Activated CD4-positive, CD25-positive, alpha-beta regulatory T cell (primary cell): ENCODE measurements around the gene EPS8L3.
"Not testable (repeated sequence)": the region's sequence is repeated elsewhere in the genome, so short reads cannot be mapped to it uniquely, and the experiment has no call there.

Experiments used
- DNase-seq, 4 experiments: peaks; one replicate each; lab custom pipeline; 2025; lab: John Stamatoyannopoulos, UW

The EPS8L3 gene

DNA sequence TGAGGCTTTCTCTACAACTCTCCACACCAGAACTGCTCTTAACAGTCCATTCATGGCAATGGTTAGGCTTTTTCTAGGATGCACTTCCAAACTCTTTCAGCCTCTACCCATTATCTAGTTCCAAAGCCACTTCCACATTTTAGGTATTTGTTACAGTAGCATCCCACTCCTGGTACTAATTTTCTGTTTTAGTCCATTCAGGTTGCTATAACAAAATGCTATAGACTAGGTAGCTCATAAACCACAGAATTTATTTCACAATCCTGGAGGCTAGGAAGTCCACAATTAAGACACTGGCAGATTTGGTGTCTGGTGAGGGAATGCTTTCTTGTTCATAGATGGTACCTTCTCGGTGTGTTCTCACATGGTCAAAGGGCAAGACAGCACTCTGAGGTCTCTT is 17.3 kb upstream of the EPS8L3 start:
- DNase-seq = no peak

GRCh38 chr1:109777980-109778625 is 14.4 kb upstream of the EPS8L3 start:
- no peak for DNase-seq

DNA sequence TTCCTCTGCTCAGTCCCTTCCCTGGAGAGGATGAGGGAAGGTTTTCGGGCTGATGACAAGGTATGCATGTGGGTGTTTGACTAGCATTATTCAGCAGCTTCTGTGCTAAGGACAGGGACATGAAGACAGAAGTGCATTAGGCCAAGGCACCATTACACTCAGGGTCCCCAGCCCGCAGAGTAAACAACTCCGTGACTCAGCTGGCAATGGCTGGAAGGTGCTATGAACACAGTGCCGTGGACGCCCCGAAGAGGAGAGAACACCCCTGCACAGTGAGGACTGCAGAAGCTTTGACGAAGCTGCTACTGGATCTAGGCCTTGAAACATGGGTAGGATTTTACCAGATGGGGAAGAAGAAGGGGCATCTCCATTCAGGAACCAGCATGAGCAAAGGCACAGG is 13.7 kb upstream of the EPS8L3 start:
- DNase-seq = no peak

DNA sequence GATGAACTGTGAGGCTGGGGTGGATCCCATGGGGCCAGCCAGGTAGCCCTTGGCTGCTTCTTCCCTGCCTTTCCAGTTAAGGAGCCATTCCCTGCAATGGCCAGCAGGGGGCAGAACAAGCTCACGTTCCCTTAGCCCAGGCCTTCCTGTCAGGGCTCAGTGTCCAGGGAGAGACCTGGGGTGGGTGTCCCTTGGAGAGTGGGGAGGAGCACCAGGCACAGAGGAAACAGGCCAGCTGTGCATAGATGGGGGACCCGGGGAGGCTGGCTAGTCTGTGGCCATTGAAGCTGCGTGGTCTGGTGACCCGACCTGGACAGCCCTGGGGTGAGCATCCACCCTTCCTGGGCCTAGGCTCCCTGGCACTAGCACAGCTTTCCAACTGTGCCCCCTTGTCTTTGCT is 13.2 kb upstream of the EPS8L3 start:
- peak; percentile 37 to 66 (median 57) for DNase-seq

DNA sequence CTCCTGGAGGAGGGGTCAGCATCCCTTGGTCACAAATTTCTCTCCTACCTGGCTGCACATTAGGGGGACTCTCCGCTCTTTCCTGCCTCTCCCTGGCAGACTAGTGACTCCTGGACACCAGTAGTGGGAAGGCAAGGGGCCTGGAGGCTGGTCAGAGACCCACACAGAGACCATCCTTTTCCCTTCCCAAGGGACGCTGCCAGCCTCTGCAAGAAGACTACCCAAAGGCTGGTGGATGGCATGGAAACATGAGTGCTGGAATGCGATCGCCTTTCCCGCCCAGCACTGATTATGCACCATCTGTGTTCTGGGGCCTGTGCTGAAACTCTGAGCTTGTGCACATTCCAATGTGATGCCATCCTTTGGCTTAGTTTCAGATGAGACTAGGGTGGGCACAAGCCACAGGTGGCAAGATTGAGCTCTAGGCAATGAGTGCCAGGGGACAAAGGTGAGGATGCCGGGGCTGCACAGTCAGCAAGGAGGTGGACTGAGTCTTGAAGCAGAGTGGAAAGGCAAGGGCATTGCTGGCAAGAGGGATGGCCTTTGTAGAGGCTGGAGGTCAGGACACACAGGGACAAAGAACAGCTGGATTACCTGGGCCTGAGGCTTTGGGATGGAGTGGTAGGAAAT is 12.6 kb upstream of the EPS8L3 start:
- DNase-seq = no peak

DNA sequence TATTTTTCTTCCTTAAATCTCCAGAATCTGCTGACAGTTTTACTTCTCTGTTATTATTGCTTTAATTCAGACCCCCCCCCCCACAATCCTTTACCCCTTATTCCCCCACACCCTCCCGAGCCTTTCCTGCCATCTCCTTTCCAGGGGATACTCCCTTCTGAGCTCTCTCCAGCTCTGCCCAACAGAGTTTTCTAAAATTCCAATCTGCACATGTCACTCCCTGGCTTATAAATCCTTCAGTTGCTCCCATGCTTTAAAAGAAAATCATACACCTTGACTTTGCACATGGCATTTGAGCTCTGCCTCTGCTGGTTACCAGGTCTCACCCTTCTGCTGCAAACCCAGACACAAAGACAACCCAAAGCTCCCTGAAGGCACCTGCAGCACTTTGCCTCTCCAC is 11.7 kb upstream of the EPS8L3 start:
- DNase-seq = no peak

- no peak for DNase-seq
Observed at GRCh38 chr1:109773900-109774485, 10.3 kb upstream of the EPS8L3 start.

- peak in 3 of 4 experiments; percentile 42 to 56 (median 47) for DNase-seq
Observed at GRCh38 chr1:109773203-109773899, 9.6 kb upstream of the EPS8L3 start.

DNA sequence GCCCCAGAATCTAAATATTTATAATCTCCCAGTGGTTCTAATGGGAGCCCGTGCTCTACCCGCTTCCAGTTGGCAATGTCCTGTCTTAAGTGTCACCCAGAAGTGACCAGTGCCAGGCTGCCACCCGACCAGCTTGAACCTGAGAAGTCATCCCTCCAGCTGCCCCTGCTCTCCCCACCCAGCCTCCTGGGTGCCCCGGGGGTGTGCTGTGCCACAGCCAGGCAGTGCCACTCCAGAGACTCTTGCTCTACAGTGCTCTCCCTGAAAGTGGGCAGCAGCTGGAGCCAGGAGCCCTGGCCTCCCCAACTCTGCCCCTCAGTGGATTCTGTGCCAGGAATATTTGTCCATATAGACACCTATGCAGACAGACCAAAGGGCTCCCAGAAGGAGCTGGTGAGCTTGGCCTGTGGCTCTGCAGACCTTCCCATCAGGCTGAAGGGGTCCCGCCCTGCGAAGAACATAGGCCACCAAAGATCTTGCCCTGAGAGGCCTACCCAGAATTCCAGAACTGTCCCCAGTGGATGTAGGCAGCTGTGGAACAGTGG is 9.0 kb upstream of the EPS8L3 start:
- no peak for DNase-seq

DNA sequence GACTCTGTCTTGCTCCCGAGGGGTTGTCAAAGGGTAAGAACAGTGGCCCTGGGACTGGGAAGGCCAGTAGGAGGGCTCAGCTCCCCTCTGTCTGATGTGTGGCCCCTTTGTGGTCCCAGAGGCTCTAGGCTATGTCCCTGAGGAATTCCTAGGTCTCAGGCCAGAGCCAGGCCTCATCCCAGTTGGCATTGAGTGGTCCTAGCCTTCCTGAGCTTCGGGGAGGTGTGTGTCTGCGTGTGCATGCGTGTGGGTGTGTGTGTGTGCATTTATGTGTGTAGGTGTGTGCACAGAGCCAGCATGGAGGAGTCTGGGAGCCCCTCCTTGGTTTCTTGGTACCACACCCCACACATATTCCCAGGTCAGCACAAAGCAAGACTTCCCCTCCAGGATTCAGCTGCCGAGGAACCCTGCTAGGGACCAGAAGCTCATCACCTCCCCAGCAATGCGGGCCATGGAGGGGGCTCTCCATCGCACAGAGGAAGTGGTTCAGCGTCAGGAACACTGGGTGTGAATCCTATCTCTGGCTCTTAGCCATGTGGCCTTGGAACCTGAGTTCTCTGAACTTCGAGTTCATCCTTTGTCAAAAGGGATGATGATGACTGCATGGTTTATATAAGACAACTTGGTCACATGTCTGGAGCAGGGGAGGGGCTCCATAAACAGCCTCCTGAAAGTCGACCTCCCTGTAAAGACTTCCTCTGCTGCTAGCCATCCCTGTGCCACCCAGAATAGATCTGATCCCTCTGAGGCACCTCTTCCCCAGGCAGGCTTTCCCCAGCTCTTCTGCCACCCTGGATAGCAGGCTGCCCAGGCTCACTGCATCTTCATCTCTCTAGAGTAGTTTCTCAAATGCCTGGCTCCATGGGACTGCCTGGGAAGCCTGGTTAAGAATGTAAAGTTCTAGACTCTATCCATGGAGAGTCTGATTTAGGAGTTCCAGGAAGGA is 8.3 kb upstream of the EPS8L3 start:
- DNase-seq = no peak

DNA sequence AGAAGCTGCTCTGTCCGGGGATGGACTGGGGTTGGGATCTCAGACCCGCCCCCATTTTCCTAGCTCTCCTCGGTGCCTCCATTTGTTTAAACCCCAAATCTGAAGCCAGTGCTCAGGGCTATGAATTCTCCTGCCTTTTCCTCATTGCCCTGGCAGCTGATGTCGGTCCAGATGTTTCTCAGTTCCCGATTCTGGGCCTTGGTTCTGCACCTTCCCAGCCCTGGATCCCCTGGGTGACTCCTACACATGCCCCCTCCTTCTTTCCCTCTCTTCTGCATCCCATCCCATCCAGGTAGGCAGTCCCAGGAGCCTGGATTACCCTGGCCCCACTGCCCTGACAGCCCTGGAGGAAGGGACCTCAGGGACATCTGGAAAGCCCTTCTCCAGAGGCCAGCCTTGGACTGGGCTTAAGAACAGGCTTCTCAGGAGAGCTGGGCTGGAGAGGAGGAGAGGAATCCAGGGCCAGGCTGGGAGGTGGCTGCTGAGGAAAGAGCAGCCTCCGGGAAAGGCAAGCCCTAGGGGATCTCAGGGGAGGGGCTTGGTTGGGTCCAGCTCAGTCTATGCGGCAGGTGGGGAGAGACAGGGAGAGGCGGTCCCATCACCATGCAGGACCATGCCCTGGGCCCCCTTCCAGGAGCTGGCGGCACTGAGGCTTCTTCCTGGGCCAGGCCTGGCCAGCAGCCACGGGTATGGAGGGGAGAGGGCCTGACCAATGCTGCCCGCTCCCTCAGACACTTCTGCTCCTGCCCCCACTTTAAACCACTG is 6.8 kb upstream of the EPS8L3 start:
- no peak for DNase-seq

GRCh38 chr1:109769330-109770078 is 5.8 kb upstream of the EPS8L3 start:
- DNase-seq = no peak

DNA sequence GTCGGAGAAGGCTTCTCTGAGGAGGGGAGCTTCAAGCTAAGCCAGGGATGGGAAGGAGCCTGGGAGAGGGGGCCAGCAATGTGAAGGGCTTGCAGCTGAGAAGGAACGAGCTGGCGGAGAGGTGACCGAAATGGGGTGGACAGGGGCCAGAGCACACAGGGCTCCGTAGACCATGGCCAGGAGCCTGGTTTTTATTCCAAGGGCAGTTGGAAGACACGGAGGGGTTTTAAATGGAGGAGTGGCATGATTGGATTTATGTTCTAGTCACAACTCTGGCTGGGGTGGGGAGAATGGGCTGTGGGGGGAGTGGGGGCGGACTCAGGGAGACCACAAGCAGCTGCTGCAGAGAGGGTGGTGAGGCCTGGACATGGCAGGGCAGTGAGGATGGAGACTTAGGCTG is 5.1 kb upstream of the EPS8L3 start:
- no peak for DNase-seq

DNA sequence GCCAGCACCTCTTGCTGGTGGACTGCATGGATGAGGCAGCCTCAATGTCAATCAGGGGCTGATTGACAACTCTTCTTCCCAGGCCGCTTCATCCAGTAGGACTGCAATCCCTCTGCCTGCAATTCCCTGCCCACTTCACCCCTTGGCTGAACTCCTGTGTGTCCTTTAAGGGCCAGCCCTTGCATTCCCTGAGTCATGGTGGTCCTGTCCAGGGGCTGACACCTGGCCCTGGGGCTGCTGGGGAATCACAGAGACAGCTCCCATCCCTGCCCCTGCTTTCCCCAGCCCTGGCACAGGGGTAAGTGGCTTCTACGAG is 4.6 kb upstream of the EPS8L3 start:
- no peak for DNase-seq

DNA sequence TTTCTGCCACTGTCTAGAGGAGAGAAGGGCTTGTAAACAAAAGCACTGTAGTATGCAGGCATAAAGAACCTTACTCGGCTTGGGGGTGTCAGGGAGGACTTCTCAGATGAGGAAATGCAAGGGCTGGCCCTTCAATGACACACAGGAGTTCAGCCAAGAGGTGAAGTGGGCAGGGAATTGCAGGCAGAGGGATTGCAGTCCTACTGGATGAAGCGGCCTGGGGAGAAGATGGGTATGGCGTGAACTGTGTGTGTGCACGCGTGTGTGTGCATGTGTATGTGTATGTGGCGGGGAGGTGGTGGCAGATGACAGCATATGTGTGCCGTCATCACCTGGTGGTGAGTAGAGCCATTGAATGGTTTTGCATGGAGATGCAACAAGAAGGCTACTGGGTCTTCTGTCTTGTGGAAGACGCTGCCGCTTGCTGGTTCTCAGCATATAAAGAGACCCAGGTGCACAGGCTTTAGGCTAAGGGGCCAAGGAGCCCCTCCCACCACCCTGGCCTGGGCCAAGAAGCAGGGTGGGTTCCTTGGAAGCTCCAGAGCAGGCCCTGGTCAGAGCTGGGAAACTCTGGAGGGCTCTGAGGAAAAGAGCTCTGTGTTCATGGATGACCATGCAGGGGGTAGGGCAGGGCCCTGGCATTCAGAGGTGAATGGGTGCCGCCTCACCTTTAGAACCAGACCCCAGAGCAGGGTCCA is 4.1 kb upstream of the EPS8L3 start:
- no peak for DNase-seq

DNA sequence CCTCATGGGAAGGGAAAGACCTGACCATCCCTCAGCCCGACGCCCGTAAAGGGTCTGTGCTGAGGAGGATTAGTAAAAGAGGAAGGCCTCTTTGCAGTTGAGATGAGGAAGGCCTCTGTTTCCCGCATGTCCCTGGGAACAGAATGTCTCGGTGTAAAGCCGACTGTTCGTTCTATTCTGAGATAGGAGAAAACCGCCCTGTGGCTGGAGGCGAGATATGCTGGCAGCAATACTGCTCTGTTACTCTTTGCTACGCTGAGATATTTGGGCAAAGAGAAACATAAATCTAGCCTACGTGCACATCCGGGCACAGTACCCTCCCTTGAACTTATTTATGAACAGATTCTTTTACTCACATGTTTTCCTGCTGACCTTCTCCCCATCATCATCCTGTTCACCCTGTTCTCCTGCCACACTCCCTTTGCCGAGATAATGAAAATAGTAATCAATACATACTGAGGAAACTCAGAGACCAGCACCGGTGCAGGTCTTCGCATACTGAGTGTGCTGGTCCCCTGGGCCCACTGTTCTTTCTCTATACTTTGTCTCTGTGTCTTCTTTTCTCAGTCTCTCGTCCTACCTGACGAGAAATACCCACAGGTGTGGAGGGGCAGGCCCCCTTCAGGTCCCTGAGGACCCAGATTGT is 3.4 kb upstream of the EPS8L3 start:
- not testable (repeated sequence) for DNase-seq

DNA sequence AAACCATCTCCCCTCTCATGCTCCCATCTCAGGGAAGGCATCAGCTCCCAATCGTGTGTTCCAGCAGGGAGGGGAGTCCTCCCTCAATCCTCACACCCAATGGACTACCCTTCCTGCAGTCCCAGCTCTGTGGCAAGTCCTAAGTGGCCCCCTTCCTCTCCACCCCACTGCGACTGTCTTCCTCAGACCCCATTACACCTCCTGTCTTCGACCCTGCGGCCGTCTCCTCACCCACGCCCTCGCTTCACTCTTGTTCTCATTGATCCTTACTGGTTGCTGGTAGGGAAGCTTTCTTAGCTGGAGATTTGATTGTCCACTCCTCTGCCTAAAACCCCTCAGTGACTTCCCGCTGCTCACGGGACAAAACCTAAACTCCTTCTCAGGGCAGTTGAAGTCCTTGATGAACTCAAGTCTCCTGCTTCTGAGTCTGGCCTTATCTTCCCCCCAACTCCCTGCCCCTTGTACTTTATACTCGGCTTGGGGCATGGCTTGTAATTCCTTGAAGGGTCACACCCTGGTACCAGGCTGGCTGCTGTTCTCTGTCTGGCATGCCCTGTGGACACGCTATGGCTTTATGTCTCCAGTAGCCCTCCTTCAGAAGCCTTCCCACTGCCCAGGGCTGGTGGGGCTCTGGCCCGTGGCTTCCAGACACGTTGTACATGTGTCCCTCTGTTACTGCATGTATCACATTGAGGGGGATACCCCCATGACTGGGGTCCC is 2.3 kb upstream of the EPS8L3 start:
- no peak for DNase-seq

GRCh38 chr1:109765483-109765815 is 1.7 kb upstream of the EPS8L3 start:
- DNase-seq = no peak
